ENCODE measurements around the gene PNPLA2. TPM values are rescaled to one million over a fixed set of nuclear protein-coding genes. Genes with fewer than 3 reads are reported as not detected.

PNPLA2 gene, protein sequence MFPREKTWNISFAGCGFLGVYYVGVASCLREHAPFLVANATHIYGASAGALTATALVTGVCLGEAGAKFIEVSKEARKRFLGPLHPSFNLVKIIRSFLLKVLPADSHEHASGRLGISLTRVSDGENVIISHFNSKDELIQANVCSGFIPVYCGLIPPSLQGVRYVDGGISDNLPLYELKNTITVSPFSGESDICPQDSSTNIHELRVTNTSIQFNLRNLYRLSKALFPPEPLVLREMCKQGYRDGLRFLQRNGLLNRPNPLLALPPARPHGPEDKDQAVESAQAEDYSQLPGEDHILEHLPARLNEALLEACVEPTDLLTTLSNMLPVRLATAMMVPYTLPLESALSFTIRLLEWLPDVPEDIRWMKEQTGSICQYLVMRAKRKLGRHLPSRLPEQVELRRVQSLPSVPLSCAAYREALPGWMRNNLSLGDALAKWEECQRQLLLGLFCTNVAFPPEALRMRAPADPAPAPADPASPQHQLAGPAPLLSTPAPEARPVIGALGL
- 100 to 1,000 TPM in 1 of 4 donors, 10 to 100 TPM in 3; 62.8 to 107 (median 77.6) TPM for total RNA-seq

DNA sequence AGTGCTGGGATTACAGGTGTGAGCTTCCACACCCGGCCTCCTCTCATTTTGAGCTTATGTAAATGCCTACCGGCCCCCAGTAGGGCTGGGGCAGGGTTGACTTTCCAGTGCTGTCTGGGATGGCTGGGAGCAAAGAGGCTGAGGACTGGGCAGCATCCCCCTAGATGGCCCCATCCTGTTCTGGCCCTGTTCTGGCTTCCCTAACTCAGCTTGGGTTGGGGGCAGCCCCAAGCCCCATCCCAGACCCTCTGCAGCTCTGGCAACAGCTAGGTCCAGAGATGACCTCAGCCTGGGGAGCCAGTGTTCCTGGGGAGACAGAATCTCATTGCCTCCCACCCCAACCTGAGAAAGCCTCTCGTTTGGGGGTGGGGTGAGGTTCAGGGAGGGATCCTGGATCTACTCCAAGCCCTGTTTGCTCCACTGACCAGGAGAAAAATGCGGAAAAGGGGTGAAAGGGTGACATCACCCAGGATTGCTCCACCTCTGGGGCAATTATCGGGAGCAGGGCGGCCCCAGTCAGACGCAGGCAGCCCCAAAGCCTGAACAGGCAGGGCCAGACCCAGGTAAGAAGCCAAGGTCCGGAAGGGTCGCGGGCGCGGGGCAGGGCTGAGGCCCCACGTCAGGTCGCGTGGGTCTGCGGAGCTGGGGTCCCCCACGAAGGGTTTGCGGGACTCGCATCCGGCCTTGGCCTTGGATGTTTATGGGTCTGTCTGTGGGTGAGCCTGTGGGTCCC, at the start of gene PNPLA2:
TSS of gene PNPLA2 (plus strand) at position 519 of the 733 bp plus-strand sequence. CDS start 805 bp downstream, outside the sequence.
- intact Hi-C loops (cut with DNase I): no loop called here
- Histone ChIP-seq H3K4me3 (peak within 1 kb of the TSS; percentile 68 to 89 (median 74)), H3K27me3 (peaks cover 0 to under 1% (median 0%) of the 10 kb centered on the region in 4 donors), H3K27ac (replicated peaks in 1 of 4) (peak within 1 kb of the TSS; percentile 90 to 98 (median 92)), H3K36me3 (peaks cover 11 to 42% (median 36%) of the 10 kb centered on the region in 4 donors), H3K9me3 (no peaks in the 10 kb centered on the region), H3K4me1 (peaks cover 33 to 39% (median 34%) of the 10 kb centered on the region in 4 donors)
- no peak for TF ChIP-seq EP300 (IDR thresholded peaks at IDR 0.05)
- TF ChIP-seq, protein P1, sequence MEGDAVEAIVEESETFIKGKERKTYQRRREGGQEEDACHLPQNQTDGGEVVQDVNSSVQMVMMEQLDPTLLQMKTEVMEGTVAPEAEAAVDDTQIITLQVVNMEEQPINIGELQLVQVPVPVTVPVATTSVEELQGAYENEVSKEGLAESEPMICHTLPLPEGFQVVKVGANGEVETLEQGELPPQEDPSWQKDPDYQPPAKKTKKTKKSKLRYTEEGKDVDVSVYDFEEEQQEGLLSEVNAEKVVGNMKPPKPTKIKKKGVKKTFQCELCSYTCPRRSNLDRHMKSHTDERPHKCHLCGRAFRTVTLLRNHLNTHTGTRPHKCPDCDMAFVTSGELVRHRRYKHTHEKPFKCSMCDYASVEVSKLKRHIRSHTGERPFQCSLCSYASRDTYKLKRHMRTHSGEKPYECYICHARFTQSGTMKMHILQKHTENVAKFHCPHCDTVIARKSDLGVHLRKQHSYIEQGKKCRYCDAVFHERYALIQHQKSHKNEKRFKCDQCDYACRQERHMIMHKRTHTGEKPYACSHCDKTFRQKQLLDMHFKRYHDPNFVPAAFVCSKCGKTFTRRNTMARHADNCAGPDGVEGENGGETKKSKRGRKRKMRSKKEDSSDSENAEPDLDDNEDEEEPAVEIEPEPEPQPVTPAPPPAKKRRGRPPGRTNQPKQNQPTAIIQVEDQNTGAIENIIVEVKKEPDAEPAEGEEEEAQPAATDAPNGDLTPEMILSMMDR (IDR thresholded peaks at IDR 0.05): no peak
- TF ChIP-seq POLR2A (IDR thresholded peaks at IDR 0.05; ENCODE audit: low read depth): no peak
- TF ChIP-seq POLR2AphosphoS5 (IDR thresholded peaks at IDR 0.05): peak in 1 of 2 donors; percentile 71
- 19% methylated on average over 16 of the region's 20 CpGs for WGBS
- DNase-seq (ENCODE audit: extremely low spot score): no peak

DNA sequence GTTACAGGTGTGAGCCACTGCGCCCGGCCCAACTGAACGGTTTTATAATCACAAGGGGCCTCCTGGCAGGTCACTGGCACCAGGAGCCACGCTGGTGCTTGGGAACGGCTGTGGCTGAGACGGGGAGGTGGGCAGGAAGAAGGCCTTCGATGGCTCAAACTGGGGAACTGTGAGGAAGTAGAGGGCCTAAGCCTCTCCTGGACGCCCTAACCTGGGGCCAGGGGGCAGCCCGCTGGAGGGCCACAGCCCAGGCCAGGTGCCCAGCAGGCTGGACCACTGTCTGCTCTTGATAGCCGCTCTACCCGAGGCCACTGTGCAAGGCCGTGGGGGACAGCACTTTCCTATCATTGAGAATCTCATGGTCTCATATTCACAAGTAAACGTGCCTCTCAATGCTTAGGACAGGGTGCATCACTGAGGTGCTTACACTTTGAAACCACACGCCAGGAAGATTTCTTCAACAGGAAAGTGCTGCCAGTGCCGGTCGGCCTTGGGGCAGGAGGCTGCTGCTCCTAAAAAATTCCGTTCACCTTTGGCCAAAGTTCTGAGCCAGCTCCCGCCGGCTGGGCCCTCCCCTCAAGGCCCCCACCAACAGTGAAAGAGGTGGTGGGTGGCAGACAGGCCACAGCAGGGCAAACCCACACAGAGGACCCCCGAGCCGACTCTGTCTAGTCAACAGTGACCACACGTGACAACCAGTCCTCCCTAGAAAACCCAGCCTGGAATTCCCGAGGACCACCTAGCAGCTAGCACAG, 48.6 kb upstream of the PNPLA2 start:
- Histone ChIP-seq H3K4me3 (no peak overlapping the region), H3K9me3 (no peaks in the 10 kb centered on the region), H3K4me1 (peaks cover 3 to 40% (median 23%) of the 10 kb centered on the region in 4 donors), H3K27ac (replicated peaks in 1 of 4) (no peak overlapping the region), H3K36me3 (peaks cover 21 to 88% (median 80%) of the 10 kb centered on the region in 4 donors), H3K27me3 (no peaks in the 10 kb centered on the region)
- intact Hi-C loops (cut with DNase I): no loop called here
- 88% methylated on average over 15 of the region's 23 CpGs for WGBS
- DNase-seq (ENCODE audit: extremely low spot score): no peak
- TF ChIP-seq POLR2A (IDR thresholded peaks at IDR 0.05; ENCODE audit: low read depth) (no peak), EP300 (IDR thresholded peaks at IDR 0.05) (no peak), POLR2AphosphoS5 (IDR thresholded peaks at IDR 0.05) (no peak)
- TF ChIP-seq, protein P1 (IDR thresholded peaks at IDR 0.05): no peak

GRCh38 chr11:770642-771616, 47.8 kb upstream of the PNPLA2 start:
- TF ChIP-seq EP300 (IDR thresholded peaks at IDR 0.05) (no peak), POLR2AphosphoS5 (IDR thresholded peaks at IDR 0.05) (no peak), POLR2A (IDR thresholded peaks at IDR 0.05; ENCODE audit: low read depth) (no peak)
- TF ChIP-seq, protein P1 (IDR thresholded peaks at IDR 0.05): no peak
- Histone ChIP-seq H3K9me3 (no peaks in the 10 kb centered on the region), H3K4me3 (no peak overlapping the region), H3K27me3 (no peaks in the 10 kb centered on the region), H3K36me3 (peaks cover 18 to 79% (median 73%) of the 10 kb centered on the region in 4 donors), H3K27ac (replicated peaks in 1 of 4) (no peak overlapping the region), H3K4me1 (peaks cover 11 to 42% (median 31%) of the 10 kb centered on the region in 4 donors)
- 91% methylated on average over 13 of the region's 32 CpGs for WGBS
- DNase-seq (ENCODE audit: extremely low spot score): no peak
- intact Hi-C loops (cut with DNase I): no loop called here

Measured in esophagus muscularis mucosa (tissue), 4 donors.